ENCODE results near the gene C19orf44.

GRCh38 chr19:16477311-16477710 lies 18.9 kb upstream of the C19orf44 start:
- no peak for TF ChIP-seq HDGF (IDR thresholded peaks at IDR 0.05; ENCODE audit: borderline replicate concordance)
- no peak for TF ChIP-seq BHLHE40 (IDR thresholded peaks at IDR 0.05; ENCODE audit: borderline replicate concordance)
